Uterus (tissue), 4 donors: ENCODE measurements around the gene ASB10. TPM values are rescaled to one million over a fixed set of nuclear protein-coding genes. Genes with fewer than 3 reads are reported as not detected.

Experiments used
- DNase-seq, 2 donors: peaks; one replicate each; pipeline ENCODE4 v3.0.0-alpha.2; 2019 to 2020
- H3K27ac ChIP-seq, 2 donors: fragments of 200-600 bp; sonication (generic); 1 replicate in 1 of 2; 2 replicates in 1 of 2; pipeline ENCODE4 v1.5.1; 2016 to 2018
- H3K27me3 ChIP-seq, 2 donors: fragments of 200-600 bp; sonication (generic); one replicate each; pipeline ENCODE4 v1.5.1; 2018 to 2019; ENCODE audit warnings: control low read depth in 1 of 2
- H3K36me3 ChIP-seq, 2 donors: fragments of 200-600 bp; sonication (generic); one replicate each; pipeline ENCODE4 v1.5.1; 2019; ENCODE audit warnings: control low read depth in 1 of 2
- H3K4me1 ChIP-seq, 2 donors: fragments of 200-600 bp; sonication (generic); one replicate each; pipeline ENCODE4 v1.5.1; 2018 to 2019; ENCODE audit warnings: control low read depth in 1 of 2
- H3K4me3 ChIP-seq, 2 donors: fragments of 200-600 bp; sonication (generic); 1 replicate in 1 of 2; 2 replicates in 1 of 2; pipeline ENCODE4 v1.5.1; 2018 to 2019; ENCODE audit warnings: mild to moderate bottlenecking in 1 of 2
- H3K9me3 ChIP-seq, 2 donors: fragments of 200-600 bp; sonication (generic); one replicate each; pipeline ENCODE4 v1.5.1; 2019; ENCODE audit warnings: control low read depth in 1 of 2
- CTCF ChIP-seq, 4 experiments: fragments of 200-600 bp in 2 of 4; fragments of 450-650 bp in 2 of 4; sonication (generic) in 2 of 4; IDR thresholded peaks; one replicate each; pipeline ENCODE4 v1.5.1; 2016 to 2019; ENCODE audit warnings: antibody characterized with exemption in 4 of 4, mild to moderate bottlenecking in 2 of 4, moderate library complexity in 1 of 4
- POLR2A ChIP-seq, 2 donors: fragments of 450-650 bp; IDR thresholded peaks; one replicate each; pipeline ENCODE4 v1.6.1; 2016; ENCODE audit warnings: antibody characterized with exemption in 2 of 2, mild to moderate bottlenecking in 1 of 2, moderate library complexity in 1 of 2
- intact Hi-C: fragments of 100-400 bp; cut with DNase I; formaldehyde crosslinking; loops from one replicate; pipeline ENCODE4 v1.15.1; 2023; ENCODE audit warnings: low total_unique reads
- total RNA-seq, 4 donors: library from RNA; depleted of rRNA in 3 of 4; stranded (reverse); fragments of >200 nt in 3 of 4; gene quantifications; one replicate each; pipeline versions ENCODE4 v1.1.0 to v1.2.4, GENCODE V29; 2014 to 2023
- donor health status: DM: yes; HTN: yes; CAD: no.

ASB10 gene
- total RNA-seq, 4 donors from 2014 or later: not detected

DNA sequence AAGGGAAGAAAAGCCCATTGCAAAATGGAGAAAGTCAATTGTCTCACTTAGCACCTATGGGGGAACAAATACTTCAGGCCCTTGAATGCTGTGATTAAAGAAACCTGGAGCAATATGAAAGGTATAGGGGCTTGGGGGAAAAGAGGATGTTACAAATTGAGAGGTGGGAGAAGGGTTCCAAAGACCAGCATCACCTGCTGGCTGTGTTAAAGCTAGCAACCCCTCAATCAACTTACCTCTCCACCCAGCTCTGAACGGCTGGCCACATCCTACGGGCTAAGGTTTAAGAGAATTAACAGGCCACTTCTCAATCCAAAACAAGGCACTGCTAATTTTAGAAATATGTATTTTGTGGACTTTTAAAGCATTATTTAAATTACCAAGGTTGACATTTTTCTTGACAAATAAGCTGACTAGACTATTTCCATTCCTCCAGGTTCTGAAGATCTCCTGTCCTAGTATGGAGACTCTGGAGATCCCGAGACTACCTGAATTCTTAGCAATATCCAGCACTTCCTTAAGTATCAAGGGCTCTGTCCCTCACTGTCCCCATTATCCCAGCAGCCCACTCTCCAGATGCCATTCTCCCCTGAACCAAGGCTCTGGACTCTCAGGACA lies 24.2 kb upstream of the ASB10 start:
- Histone ChIP-seq H3K36me3 (no peaks in the 10 kb centered on the region), H3K4me3 (no peak overlapping the region), H3K27ac (no peak overlapping the region), H3K27me3 (no peaks in the 10 kb centered on the region), H3K4me1 (no peaks in the 10 kb centered on the region), H3K9me3 (no peaks in the 10 kb centered on the region)
- DNase-seq: no peak
- TF ChIP-seq POLR2A (IDR thresholded peaks at IDR 0.05) (no peak), CTCF (IDR thresholded peaks at IDR 0.05) (no peak)
- intact Hi-C loops: no loop called here

GRCh38 chr7:151210087-151210854 lies 23.2 kb upstream of the ASB10 start, which contains the start of gene H2BK1:
H2BK1 (minus strand) TSS chr7:151210488; CDS start chr7:151210318, 170 bp downstream.
- no peak for DNase-seq
- Histone ChIP-seq H3K9me3 (no peaks in the 10 kb centered on the region), H3K36me3 (no peaks in the 10 kb centered on the region), H3K27ac (no peak within 1 kb of the TSS), H3K4me3 (no peak within 1 kb of the TSS), H3K27me3 (no peaks in the 10 kb centered on the region), H3K4me1 (no peaks in the 10 kb centered on the region)
- intact Hi-C loops: no loop called here
- TF ChIP-seq POLR2A (IDR thresholded peaks at IDR 0.05): no peak
- TF ChIP-seq CTCF (IDR thresholded peaks at IDR 0.05): no peak

DNA sequence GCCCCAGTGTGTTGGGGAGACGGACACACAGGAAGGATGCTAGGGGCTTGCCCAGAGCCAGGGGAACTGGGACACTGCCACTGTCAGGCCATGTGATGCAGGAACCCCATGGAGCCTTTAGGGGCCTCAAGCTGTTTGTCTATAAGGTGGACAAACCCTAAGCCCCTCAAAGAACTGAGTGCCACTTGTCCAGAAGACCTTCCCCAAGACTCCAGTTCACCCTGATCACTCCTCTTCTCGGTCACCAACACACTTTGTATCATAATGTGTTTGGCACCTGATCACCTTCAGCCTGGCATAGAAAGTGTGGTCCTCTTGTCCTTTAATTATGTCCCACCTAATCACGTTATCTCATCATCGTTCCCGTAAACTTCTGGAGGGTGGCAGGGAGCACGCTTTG lies 22.5 kb upstream of the ASB10 start:
- no peak overlapping the region for H3K27ac ChIP-seq
- no peak for DNase-seq
- no peak overlapping the region for H3K4me3 ChIP-seq
- H3K9me3 ChIP-seq: no peaks in the 10 kb centered on the region
- TF ChIP-seq CTCF (IDR thresholded peaks at IDR 0.05) (no peak), POLR2A (IDR thresholded peaks at IDR 0.05) (no peak)
- H3K36me3 ChIP-seq: no peaks in the 10 kb centered on the region
- no peaks in the 10 kb centered on the region for H3K4me1 ChIP-seq
- intact Hi-C loops: no loop called here
- H3K27me3 ChIP-seq: no peaks in the 10 kb centered on the region

DNA sequence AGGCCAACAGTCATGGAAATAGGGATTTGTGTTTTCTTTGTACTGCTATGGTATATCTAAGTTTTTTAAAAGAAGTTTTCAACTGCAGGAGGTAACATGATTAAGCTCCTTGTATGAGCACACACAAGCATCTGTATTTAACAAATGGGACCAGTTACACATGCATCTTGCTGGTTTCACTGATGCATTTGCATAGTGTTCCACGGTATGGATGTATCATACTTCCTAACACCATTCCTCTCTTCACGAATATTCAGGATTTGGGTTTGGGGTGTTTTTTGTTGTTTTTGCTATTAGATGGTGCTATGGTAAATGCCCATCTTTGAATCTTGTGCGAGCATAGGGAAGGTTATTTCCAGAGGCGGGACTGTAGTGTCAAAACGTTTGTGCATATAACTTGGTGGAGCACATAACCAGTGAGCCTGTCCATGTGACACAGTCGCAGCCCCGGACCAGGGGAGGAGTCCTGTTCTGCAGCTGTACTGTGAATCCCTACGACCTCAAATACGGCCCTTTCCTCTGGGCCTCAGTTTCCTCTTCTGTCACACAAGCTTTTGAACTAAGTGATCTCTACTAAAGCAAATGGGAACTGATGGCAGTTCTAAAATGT lies 21.3 kb upstream of the ASB10 start:
- no peaks in the 10 kb centered on the region for H3K27me3 ChIP-seq
- no peaks in the 10 kb centered on the region for H3K9me3 ChIP-seq
- H3K4me1 ChIP-seq: no peaks in the 10 kb centered on the region
- H3K4me3 ChIP-seq: no peak overlapping the region
- TF ChIP-seq POLR2A (IDR thresholded peaks at IDR 0.05) (no peak), CTCF (IDR thresholded peaks at IDR 0.05) (no peak)
- DNase-seq: no peak
- intact Hi-C loops: no loop called here
- H3K36me3 ChIP-seq: no peaks in the 10 kb centered on the region
- H3K27ac ChIP-seq: no peak overlapping the region

DNA sequence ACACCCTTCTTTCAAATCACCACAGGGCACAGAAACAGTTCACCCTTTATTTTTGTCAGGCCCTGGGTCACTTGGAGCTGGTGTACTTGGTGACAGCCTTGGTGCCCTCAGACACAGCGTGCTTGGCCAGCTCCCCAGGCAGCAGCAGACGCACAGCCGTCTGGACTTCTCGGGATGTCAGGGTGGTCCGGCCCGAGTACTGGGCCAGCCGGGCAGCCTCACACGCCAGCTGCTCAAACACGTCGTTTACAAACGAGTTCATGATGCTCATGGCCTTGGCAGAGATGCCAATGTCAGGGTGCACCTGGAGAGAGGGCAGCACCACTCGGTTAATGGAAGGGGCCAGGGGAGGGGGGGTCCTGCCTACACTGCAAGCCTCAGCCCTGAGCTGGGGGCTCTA lies 20.8 kb upstream of the ASB10 start:
- Histone ChIP-seq H3K4me3 (no peak overlapping the region), H3K27ac (no peak overlapping the region)
- intact Hi-C loops: no loop called here

More for the DNA sequence above, 20.8 kb upstream of the ASB10 start:
- TF ChIP-seq POLR2A (IDR thresholded peaks at IDR 0.05) (no peak), CTCF (IDR thresholded peaks at IDR 0.05) (no peak)
- DNase-seq: no peak
- H3K36me3 ChIP-seq: no peaks in the 10 kb centered on the region
- no peaks in the 10 kb centered on the region for H3K9me3 ChIP-seq
- no peaks in the 10 kb centered on the region for H3K4me1 ChIP-seq
- H3K27me3 ChIP-seq: no peaks in the 10 kb centered on the region
